NCI-H345 treated with DMSO at 0.1 percent for 48 hours (cell line): Measurements from ENCODE around the gene PGM5.
"Not testable (repeated sequence)": the region's sequence is repeated elsewhere in the genome, so short reads cannot be mapped to it uniquely, and the experiment has no call there.

Experiments
- DNase-seq: peaks from one replicate; lab custom pipeline; 2025; ENCODE audit not compliant: unreplicated experiment; lab: John Stamatoyannopoulos, UW

PGM5 gene

DNA sequence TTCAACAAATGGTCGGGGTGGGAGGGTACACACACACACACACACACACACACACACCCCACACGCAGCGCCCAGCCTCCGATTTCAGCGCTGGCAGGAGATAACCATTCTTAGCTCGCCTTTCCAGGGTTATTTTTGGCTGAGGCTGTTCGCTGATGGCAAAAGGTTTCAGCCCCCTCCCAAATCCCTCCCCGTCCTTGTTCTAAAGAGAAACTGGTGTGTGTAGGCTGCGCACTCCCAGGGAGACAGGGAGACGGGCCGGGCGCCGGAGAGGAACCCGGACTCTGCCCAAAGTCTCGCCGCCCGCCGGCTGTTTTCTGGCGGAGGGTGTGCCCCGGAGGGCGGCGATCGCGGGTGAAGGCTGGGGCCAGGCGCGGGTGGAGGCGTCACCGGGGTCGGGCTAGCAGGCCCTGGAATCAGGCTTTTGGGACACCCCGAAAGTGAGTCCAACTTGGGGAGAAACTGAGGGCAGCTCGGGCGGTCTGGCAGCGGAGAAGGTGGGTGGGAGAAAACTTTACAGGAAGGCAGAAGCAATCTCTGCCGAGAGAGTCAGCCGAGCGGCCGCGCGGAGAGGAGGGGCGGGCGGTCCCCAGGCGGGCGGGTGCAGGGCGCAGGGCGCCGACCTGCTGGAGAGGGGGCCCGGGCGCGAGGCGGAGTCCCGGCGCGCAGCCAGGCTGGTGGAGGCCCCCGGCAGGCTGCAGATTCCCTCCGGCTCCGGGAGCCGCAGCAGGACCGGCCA lies at the start of gene PGM5:
PGM5 (plus strand) TSS at position 232 of the 739 bp plus-strand sequence. CDS start 517 bp downstream, outside the sequence.
- not testable (repeated sequence) for DNase-seq

DNA sequence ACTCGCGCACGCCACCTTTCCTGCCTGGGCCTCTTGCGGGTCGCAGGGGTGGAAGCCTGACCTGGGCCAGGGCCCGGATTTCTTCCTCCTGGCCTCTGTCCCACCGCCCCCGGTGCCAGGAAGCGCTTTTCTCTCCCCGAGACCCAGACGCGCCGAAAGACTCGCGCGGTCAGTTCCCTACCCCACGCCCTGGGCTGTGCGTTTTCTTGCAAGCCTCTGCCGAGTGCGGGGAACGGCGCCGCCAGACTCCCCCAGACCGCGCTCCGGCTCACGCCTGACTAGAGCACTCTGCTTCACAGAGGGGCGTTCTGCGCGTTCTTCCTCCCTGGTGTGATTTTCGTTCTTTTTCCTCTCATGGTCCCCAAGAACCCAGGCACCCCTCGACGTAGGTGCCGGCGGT lies 49.3 kb upstream of the PGM5 start:
- DNase-seq, result not testable (repeated sequence)

GRCh38 chr9:68307654-68308053 lies 48.8 kb upstream of the PGM5 start:
- DNase-seq, result not testable (repeated sequence)

- not testable (repeated sequence) for DNase-seq
Measured at GRCh38 chr9:68311208-68311607, 45.2 kb upstream of the PGM5 start.

DNA sequence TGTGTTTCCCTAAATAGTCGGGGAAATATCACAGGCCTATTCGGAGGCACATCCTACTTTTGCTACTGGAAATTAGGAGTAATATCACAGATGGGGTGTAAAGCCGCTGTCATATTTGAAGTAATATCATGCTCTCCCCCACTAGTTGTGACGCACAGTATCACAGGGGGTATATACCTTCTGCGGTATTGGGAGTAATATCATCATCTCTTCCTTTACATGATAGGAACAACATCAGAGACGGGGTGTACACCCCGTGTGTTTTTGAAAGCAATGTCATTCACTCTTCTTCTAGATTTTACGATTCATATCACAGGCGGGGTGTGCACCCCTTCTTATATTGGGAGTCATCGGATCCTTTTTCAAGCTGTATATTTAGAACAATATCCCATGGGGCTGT lies 38.2 kb upstream of the PGM5 start:
- DNase-seq, result not testable (repeated sequence)

- not testable (repeated sequence) for DNase-seq
Measured at GRCh38 chr9:68323749-68324148, 32.7 kb upstream of the PGM5 start.

- not testable (repeated sequence) for DNase-seq
Measured at GRCh38 chr9:68324518-68324917, 31.9 kb upstream of the PGM5 start.

DNA sequence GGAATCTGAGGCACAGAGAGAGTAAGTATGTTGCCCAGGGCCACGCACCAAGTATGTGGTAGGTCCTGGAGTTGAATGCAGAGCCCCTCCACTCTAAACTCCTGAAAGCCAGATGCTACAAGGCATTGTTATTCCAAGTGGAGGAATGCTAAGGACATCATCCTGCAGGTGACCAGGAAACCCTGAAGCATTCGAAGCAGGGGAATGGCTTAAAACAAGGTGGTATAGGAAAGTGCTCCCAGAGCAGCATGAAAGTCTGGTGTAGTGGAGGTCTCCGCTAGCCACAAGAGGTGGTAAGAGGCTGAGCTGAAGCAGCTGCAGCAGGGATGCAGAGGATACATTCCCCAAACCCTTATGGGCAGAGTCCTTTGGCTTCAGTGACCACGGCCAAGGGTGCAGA lies 27.3 kb upstream of the PGM5 start:
- DNase-seq, result not testable (repeated sequence)

DNA sequence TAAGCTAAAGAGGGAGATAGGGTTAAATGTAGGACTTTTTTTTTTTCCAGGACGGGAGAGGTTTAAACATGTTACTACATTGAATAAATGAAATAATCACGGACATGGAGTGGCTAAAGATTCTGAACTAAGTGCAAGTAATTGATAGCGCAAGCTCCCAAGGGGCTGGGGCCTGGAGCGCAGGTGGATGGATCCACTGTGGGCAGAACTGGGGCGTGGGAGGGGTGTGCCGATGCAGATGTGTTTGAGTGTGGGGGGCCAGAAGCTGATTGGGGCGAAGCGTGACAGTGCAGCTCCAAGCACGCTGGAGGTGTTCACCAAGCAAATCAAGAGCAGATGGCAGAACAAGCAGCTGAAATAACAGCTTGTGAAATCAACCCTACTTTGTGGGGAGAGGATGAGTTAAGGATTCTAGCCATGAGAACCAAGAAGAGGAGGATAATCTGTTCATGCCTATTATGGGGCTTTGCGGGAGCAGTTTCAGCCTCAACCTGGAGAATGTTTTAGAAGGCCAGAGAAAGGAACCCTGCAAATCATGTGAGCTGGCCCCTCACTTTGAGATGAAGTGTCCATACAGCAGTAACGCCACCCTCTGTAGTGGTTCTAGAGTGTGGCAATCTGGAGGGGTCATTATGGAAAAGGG lies 25.8 kb upstream of the PGM5 start:
- DNase-seq, result not testable (repeated sequence)

DNA sequence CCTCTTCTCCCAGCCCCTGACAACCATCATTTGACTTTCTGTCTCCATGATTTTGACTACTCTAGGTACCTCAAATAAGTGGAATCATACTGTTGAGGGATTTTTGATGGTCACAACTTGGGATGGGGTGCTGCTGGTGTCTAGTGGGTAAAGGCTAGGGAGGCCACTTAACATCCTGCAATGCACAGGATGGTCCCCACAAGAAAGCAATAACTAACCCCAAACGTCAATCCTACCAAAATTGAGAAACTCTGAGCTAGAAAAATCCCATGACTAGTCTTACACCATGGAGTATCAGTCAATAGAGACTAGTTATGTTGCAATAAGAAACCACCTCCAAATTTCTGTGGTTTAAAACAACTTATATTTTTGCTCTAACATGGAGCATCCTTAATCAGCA lies 24.3 kb upstream of the PGM5 start:
- DNase-seq, result not testable (repeated sequence)

DNA sequence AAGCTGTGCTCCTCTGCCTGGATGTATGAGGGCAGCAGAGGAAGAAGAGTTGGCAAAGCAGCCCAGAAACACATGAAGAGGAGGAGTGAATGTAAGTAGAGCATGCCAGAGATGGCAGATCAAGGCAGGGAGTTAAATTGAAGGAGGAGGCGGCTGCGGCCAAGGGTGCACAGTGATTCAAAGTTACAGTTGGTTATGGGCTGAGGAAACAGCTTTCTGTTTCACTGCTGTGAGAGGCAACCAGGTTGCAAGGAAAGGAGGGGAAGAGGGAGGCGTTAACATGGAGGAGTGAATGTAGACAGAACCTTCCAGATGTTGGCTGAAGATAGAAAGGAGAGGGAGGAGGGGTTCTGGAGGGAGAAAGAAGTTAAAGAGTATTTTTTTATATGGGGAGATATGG lies 20.5 kb upstream of the PGM5 start:
- DNase-seq, result not testable (repeated sequence)

DNA sequence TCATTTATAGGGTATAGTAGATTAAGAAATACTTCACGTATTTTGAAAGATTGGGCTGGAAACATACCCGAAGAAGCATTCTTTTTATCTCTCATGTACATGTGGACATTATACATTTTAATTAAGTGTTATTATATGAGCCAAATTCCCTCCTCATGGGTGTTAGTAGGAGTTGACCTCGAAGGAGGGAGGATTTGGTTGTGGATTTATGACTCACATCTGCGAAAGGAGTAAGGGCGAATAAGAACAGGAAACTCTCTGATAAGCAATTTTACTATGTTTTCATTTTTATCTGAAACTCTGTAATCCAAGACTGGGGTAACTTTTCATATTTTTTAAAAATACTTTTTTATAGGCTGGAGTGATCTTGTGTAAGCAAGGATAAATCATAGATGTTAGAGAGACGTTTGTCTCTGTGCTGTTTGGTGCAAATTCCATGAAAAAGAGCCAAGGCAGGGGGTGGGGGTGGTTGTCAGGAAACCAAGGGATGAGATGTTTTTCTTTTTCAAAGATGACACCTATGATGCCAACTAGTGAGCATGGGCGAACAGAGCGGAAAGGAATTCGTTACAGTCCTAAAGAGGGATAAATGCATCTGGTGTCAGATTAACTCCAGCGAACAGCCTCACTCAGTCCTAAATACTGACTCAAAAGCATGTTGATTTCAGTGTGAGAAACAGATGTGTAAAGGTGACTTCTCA lies 19.6 kb upstream of the PGM5 start:
- DNase-seq, result not testable (repeated sequence)

- DNase-seq, result not testable (repeated sequence)
Measured at GRCh38 chr9:68338000-68338399, 18.4 kb upstream of the PGM5 start.

DNA sequence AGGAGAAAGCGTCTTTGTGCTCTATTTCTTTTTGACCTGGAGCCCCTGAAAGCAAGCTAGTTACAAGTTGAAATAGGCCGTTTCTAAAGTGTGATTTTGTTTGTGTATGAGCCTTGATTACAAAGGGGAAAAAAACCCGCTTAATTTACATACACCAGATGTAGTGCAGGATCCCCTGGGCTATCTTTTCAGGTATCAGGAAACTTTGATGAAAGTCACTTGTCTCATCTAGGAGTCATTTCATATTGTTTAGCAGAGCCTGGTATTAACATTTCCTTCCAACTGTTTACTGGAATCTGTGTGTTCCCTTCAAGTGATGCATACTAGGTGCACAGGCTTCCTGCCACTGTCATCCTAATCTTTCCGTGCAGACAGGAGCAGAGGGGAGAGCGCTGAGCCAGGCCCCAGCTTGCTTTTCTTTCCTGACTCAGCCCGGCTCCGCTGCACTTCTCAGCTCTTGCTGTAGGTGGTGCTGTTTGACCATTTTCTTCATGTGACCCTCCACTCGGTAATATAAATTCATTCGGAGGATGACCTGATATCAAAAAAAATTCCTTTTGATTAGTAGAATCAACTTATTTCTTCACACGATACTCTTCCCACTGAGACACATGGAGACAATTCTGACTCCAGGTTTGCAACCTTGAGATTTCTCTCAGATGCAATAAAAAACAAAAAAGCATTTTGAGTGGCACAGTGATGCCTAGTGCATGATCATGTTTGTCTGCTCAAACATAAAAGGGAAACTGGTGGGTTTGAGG lies 14.0 kb upstream of the PGM5 start:
- not testable (repeated sequence) for DNase-seq

GRCh38 chr9:68343242-68343641 lies 13.2 kb upstream of the PGM5 start:
- DNase-seq, result not testable (repeated sequence)

- not testable (repeated sequence) for DNase-seq
Measured at GRCh38 chr9:68343992-68344391, 12.4 kb upstream of the PGM5 start.

DNA sequence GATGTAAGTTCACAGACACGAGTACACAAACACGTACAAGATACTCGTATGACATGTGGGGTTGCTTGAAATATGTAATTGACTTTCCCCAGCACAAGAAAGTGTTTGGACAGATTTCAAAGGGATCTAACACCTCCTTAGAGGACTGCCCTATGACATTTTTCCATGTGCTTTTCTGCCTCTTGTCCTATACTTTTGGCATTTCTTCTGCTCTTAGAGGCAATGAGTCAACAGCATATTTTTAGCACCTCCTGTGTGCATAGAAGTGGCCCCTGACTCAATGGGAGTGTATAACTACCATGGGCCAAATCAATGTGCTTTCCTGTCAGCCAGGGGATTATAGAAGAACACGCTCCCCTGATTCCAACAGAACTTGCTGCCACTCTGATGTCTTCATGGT lies 4.7 kb upstream of the PGM5 start:
- not testable (repeated sequence) for DNase-seq

DNA sequence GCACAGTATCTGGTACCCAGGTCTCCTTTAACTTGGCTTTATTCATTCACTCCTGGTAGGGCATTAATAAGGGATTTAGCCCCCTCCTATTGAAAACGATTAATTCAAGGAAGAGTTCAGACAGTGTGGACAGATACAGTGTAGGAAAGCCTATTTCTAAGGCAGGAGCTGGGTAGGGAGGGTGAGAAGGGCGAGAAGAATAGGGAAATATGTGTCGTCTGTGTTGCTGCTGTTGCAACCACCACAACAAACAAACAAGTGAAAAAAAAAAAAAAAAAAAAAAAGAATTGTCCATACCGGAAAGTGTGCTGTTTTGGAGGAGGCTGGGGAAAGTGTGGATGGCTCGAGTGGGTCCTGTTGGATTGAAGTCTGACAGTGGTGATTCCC lies 425 bp upstream of the PGM5 start:
- DNase-seq, result not testable (repeated sequence)

DNA sequence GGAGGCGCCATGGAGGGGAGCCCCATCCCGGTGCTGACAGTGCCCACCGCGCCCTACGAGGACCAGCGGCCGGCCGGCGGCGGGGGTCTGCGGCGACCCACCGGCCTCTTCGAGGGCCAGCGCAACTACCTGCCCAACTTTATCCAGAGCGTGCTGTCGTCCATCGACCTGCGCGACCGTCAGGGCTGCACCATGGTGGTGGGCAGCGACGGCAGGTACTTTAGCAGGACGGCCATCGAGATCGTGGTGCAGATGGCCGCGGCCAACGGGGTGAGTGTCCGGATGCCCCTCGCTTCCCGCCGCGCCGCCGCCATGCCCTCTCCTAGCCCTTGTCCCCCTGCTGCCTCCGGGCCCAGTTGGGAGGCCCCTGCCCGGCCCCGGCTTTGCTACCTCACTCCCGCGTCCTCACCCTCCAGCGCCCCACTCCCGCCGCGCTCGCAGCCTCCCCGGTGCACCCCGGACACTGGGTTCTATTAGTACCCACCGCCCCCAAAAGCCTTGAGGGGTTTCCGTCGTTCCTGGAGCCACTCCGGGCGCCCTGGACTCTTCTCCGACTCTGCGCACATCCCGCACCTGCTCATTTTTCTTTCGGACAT lies 806 bp downstream of the PGM5 start:
- not testable (repeated sequence) for DNase-seq

DNA sequence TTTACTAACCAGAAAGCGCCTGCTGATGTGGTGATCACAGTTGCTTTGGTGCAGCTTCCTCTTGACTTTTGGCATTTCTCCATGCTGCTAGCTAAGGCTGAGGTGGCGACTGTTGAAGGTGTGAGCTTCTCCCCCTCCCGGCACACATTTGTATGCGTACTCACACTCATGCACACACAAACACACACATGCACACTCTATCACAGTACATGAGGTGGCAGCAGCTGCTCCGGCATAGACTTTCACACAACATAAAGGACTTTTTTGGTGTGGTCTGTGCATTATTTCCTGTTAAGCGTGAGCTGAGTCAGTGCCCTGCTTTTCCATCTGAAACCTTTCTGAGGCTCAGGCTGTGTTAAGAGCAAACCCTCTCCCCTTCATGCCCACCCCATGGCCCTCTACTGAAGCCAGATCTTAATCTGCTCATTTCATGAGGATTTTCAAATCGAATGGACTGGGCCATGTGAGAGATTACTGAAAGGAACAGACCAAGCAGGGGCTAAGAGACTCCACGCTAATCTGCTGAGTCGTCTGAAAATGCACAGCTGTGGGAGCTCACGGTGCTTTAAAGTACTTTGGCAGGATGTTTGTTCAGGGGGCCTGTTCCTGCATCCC lies 10.6 kb downstream of the PGM5 start:
- not testable (repeated sequence) for DNase-seq
